ENCODE measurements around the gene VIPR2. TPM values are rescaled to one million over a fixed set of nuclear protein-coding genes. Genes with fewer than 3 reads are reported as not detected.

The VIPR2 gene
- polyA plus RNA-seq, 1 experiment: not detected

GRCh38 chr7:158993591-158993990, 151.1 kb downstream of the VIPR2 start:
- Histone ChIP-seq H3K36me3 (ENCODE audit: control insufficient read depth, insufficient read depth, low read length) (no peaks in the 10 kb centered on the region), H3K27me3 (ENCODE audit: control insufficient read depth, insufficient read depth, low read length) (peaks cover 4% of the 10 kb centered on the region; the same call in 1 of the 2 replicates), H3K4me3 (ENCODE audit: low read depth, low read length) (no peak overlapping the region)
- no peak for DNase-seq (ENCODE audit: low read depth)
- CTCF ChIA-PET: interaction anchor here (1.0 to 3.4 kb wide), 2 partner anchors 15 to 17 kb away, joined by 3 to 18 read pairs; no protein-coding TSS in a partner anchor
- POLR2A ChIA-PET: no interaction called here
- TF ChIP-seq CTCF (IDR thresholded peaks at IDR 0.05; ENCODE audit: insufficient read depth, low read depth, low read length): no peak

GRCh38 chr7:158992759-158993158, 151.9 kb downstream of the VIPR2 start:
- Histone ChIP-seq H3K4me3 (ENCODE audit: low read depth, low read length) (no peak overlapping the region), H3K27me3 (ENCODE audit: control insufficient read depth, insufficient read depth, low read length) (peaks cover 4% of the 10 kb centered on the region; the same call in 1 of the 2 replicates), H3K36me3 (ENCODE audit: control insufficient read depth, insufficient read depth, low read length) (no peaks in the 10 kb centered on the region)
- DNase-seq (ENCODE audit: low read depth): no peak
- POLR2A ChIA-PET: no interaction called here
- no peak for TF ChIP-seq CTCF (IDR thresholded peaks at IDR 0.05; ENCODE audit: insufficient read depth, low read depth, low read length)
- CTCF ChIA-PET: interaction anchor here (1.0 to 3.4 kb wide), 2 partner anchors 14 to 16 kb away, joined by 3 to 18 read pairs; no protein-coding TSS in a partner anchor

GRCh38 chr7:158991824-158992621, 152.6 kb downstream of the VIPR2 start:
- POLR2A ChIA-PET: no interaction called here
- TF ChIP-seq CTCF (IDR thresholded peaks at IDR 0.05; ENCODE audit: insufficient read depth, low read depth, low read length): no peak
- no peak overlapping the region for H3K4me3 ChIP-seq (ENCODE audit: low read depth, low read length)

GRCh38 chr7:158988996-158989395, 155.7 kb downstream of the VIPR2 start:
- no peak for DNase-seq (ENCODE audit: low read depth)
- ChIA-PET CTCF (interaction anchor here (1.9 kb wide), 1 partner anchor 12 kb away, joined by 6 read pairs; no protein-coding TSS in a partner anchor), POLR2A (no interaction called here)
- no peak overlapping the region for H3K4me3 ChIP-seq (ENCODE audit: low read depth, low read length)
- no peaks in the 10 kb centered on the region for H3K36me3 ChIP-seq (ENCODE audit: control insufficient read depth, insufficient read depth, low read length)
- H3K27me3 ChIP-seq (ENCODE audit: control insufficient read depth, insufficient read depth, low read length): peaks cover 4% of the 10 kb centered on the region; the same call in 1 of the 2 replicates
- no peak for TF ChIP-seq CTCF (IDR thresholded peaks at IDR 0.05; ENCODE audit: insufficient read depth, low read depth, low read length)

More at GRCh38 chr7:158991824-158992621, 152.6 kb downstream of the VIPR2 start:
- CTCF ChIA-PET: interaction anchor here (1.0 to 3.4 kb wide), 2 partner anchors 15 to 407 kb away, joined by 4 to 18 read pairs; no protein-coding TSS in a partner anchor
- Histone ChIP-seq H3K27me3 (ENCODE audit: control insufficient read depth, insufficient read depth, low read length) (peaks cover 4% of the 10 kb centered on the region; the same call in 1 of the 2 replicates), H3K36me3 (ENCODE audit: control insufficient read depth, insufficient read depth, low read length) (no peaks in the 10 kb centered on the region)
- no peak for DNase-seq (ENCODE audit: low read depth)

- CTCF ChIA-PET: interaction anchor here (1.9 kb wide), 1 partner anchor 11 kb away, joined by 6 read pairs; no protein-coding TSS in a partner anchor
- POLR2A ChIA-PET: no interaction called here
Observed at GRCh38 chr7:158988302-158988862, 156.3 kb downstream of the VIPR2 start.

More at GRCh38 chr7:158988302-158988862, 156.3 kb downstream of the VIPR2 start:
- no peak for DNase-seq (ENCODE audit: low read depth)
- TF ChIP-seq CTCF (IDR thresholded peaks at IDR 0.05; ENCODE audit: insufficient read depth, low read depth, low read length): no peak
- H3K36me3 ChIP-seq (ENCODE audit: control insufficient read depth, insufficient read depth, low read length): no peaks in the 10 kb centered on the region
- H3K27me3 ChIP-seq (ENCODE audit: control insufficient read depth, insufficient read depth, low read length): peaks cover 4% of the 10 kb centered on the region; the same call in 1 of the 2 replicates
- no peak overlapping the region for H3K4me3 ChIP-seq (ENCODE audit: low read depth, low read length)
